Measurements from ENCODE around the gene HRAS.

DNA sequence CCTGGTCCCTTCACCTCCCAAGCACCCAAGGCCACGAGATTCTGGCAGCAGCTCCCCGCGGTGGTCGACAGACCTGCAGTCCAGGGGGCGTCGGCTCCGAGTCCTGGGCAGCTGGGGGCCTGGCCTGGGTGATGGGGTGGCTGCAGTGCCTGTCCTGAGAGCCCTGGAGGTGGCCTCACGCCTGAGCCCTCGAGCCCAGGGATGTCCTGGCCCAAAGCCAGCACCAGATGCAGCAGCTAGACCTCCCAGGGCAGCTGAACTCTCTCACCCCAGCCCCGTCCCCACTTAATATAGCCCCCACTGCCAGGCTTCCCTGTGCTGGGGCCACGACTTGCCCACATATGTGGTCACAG is 18.6 kb upstream of the HRAS start:
- TF ChIP-seq, protein P1, sequence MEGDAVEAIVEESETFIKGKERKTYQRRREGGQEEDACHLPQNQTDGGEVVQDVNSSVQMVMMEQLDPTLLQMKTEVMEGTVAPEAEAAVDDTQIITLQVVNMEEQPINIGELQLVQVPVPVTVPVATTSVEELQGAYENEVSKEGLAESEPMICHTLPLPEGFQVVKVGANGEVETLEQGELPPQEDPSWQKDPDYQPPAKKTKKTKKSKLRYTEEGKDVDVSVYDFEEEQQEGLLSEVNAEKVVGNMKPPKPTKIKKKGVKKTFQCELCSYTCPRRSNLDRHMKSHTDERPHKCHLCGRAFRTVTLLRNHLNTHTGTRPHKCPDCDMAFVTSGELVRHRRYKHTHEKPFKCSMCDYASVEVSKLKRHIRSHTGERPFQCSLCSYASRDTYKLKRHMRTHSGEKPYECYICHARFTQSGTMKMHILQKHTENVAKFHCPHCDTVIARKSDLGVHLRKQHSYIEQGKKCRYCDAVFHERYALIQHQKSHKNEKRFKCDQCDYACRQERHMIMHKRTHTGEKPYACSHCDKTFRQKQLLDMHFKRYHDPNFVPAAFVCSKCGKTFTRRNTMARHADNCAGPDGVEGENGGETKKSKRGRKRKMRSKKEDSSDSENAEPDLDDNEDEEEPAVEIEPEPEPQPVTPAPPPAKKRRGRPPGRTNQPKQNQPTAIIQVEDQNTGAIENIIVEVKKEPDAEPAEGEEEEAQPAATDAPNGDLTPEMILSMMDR (IDR thresholded peaks at IDR 0.05): no peak
- TF ChIP-seq TAF1 (IDR thresholded peaks at IDR 0.05; ENCODE audit: borderline replicate concordance, low read depth, low read length): no peak
- no peak for TF ChIP-seq JUND (IDR thresholded peaks at IDR 0.05)
- TF ChIP-seq, protein P2, sequence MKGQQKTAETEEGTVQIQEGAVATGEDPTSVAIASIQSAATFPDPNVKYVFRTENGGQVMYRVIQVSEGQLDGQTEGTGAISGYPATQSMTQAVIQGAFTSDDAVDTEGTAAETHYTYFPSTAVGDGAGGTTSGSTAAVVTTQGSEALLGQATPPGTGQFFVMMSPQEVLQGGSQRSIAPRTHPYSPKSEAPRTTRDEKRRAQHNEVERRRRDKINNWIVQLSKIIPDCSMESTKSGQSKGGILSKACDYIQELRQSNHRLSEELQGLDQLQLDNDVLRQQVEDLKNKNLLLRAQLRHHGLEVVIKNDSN (IDR thresholded peaks at IDR 0.05; ENCODE audit: borderline replicate concordance, low read depth): no peak
- no peak for TF ChIP-seq YY1 (IDR thresholded peaks at IDR 0.05; ENCODE audit: low read depth)
- TF ChIP-seq EP300 (IDR thresholded peaks at IDR 0.05; ENCODE audit: borderline replicate concordance in 1 of 2, low read depth in 1 of 2, low read length in 1 of 2): no peak
- no peak for TF ChIP-seq RXRA (IDR thresholded peaks at IDR 0.05; ENCODE audit: borderline replicate concordance, low read depth)
- no peak for TF ChIP-seq POLR2AphosphoS5 (IDR thresholded peaks at IDR 0.05; ENCODE audit: low read depth, low read length)
- TF ChIP-seq, protein P3, sequence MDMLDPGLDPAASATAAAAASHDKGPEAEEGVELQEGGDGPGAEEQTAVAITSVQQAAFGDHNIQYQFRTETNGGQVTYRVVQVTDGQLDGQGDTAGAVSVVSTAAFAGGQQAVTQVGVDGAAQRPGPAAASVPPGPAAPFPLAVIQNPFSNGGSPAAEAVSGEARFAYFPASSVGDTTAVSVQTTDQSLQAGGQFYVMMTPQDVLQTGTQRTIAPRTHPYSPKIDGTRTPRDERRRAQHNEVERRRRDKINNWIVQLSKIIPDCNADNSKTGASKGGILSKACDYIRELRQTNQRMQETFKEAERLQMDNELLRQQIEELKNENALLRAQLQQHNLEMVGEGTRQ (IDR thresholded peaks at IDR 0.05; ENCODE audit: borderline replicate concordance, low read depth, low read length): no peak
